GM12874 (cell line): ENCODE measurements around the gene ZNF451.

ENCODE experiments used
- CTCF ChIP-seq: IDR thresholded peaks from 2 replicates; pipeline ENCODE4 v1.5.1; 2011; ENCODE audit warnings: low read depth, mild to moderate bottlenecking, control low read depth, low read length, moderate library complexity; ENCODE audit not compliant: insufficient read depth

Gene ZNF451

DNA sequence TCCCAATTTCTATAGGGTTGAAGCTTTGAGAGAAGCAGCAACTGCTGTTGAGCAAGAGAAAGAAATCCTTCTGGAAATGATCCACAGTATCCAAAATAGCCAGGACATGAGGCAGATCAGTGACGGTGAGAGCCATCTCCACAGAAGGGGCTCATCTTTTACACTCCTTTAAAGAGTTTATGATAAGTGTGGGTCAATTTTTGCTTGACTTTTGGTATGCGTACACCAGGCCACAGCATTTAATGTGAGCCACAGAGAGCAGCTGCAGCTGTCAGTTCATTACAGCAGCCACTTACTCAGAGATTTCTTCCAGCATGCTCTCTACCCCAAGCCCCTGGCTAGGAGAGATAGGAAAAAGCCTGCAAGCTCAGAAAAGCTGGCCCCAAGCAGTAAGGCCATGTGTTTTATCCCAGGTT lies 92.0 kb downstream of the ZNF451 start:
- no peak for TF ChIP-seq CTCF

DNA sequence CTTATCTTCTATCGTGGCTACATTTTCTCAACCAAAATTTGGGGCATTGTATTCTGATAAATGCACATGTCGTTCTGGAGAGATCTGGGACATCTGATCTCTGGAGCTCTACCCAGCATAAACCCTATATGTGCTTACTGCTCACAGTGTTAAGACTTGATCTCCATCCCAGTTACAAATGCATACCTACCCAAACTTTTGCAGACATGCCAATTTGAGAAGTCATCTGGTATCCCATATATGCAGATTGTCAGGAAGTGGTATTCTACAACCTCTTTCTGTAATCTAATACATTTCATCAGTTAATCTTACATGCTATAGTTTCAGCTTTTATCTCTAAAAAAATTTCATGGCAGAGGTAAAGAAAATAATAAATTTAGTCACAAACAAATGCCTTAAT lies 93.3 kb downstream of the ZNF451 start:
- no peak for TF ChIP-seq CTCF

DNA sequence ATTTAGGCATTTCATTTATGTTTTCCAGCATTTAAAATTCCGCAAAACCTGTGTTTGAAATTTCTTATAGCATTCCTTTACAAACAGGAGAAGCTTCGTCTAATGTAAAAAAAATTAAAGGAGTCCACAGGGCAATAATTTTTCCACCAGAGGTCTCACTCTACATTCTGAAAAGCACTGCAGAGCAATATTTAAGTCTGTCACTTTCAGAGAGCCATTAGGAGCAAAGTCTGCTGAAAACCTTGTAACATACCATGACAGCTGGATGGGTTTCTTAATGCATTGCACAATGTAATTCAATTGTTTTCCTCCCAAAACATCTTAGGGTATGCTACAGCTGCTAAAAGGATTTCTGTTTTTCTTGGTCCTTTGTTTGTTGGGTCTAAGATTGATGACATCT lies 100.2 kb downstream of the ZNF451 start:
- no peak for TF ChIP-seq CTCF

DNA sequence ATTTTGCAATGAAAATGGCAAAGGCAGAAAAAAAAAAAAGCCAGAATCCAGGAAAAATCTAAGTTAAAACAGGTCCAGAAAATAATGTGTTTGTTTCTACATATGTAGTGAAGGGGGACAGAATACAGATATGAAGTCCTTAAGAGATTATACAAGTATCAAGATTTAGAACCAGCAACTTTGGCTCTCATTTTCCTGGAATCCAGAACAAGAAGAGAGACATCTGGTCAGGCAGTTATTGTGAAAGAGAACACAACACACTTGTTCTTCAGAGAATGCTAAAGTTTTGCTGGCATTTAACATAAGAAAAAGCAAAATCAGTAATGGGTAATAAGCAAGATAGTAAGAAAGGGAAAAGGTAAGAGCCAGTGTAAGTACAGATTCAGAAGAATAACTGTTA lies 103.2 kb downstream of the ZNF451 start:
- TF ChIP-seq CTCF, result no peak

DNA sequence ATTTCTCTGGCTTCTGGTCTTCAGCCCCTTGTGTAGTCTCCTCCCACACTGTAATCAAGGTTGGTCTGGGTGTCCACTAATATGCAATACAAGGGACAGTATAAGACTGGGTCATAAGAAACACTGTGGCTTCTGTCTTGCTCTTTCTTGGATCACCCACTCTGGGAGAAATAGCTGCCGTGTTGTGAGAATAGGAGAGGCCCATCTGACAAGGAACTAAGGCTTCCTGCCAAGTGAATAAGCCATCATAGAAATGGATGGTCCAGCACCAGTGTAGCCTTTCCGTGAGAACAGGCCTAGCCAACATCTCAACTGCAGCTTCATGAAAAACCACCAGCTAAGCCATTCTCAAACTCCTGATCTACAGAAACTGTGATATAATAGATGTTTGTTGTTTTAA lies 105.5 kb downstream of the ZNF451 start:
- TF ChIP-seq CTCF, result no peak

- no peak for TF ChIP-seq CTCF
Measured at GRCh38 chr6:57198926-57199636, 109.1 kb downstream of the ZNF451 start.

DNA sequence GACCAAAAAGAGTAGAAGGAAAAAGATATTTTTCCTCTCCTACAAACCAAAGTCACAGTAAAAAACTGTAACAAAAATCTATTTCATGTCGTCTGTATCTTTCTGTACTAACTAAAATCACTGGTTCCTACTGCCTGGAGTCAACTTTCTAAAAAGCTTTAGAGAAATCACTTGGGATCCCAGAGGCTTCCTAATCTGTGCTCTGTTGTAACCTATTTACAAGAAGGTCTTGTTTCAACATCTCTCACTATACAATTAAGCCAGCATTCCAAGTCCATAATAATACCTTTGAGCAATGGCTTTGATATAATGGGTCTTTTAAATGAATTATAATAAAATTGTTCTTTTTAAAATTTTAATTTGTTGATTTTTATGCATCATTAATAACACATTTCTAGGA lies 111.7 kb downstream of the ZNF451 start:
- no peak for TF ChIP-seq CTCF
